ENCODE measurements around the gene RGS3. TPM values are rescaled to one million over a fixed set of nuclear protein-coding genes. Genes with fewer than 3 reads are reported as not detected.

Gene RGS3
- total RNA-seq, 1 donor from 2014 or later = 29.9 TPM

GRCh38 chr9:113645227-113645977 is 181.9 kb downstream of the RGS3 start:
- no peak for DNase-seq (ENCODE audit: extremely low spot score, unreplicated experiment)
- Mint-ChIP-seq H3K27ac (no peak overlapping the region), H3K36me3 (no peaks in the 10 kb centered on the region), H3K4me1 (ENCODE audit: unreplicated experiment) (peaks cover 23% of the 10 kb centered on the region), H3K4me3 (no peak overlapping the region), H3K27me3 (peaks cover 3% of the 10 kb centered on the region), H3K9me3 (no peaks in the 10 kb centered on the region)
- TF ChIP-seq CTCF (conservative IDR thresholded peaks at IDR 0.05) = no peak

DNA sequence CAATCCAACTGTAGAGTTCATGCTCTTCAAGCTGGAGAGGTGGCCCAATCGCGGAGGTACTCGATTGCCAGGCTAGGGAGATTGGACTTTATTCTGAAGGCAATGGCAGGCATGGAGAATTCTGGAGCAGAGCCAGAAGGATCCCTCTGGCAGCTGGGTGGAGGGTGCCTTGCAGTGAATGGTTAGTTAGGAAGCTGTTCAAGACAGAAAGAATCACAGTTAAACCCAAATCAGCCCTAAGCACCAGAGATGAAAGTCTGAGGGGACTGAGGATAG is 182.4 kb downstream of the RGS3 start:
- peaks cover 2% of the 10 kb centered on the region for H3K27me3 Mint-ChIP-seq
- no peak for DNase-seq (ENCODE audit: extremely low spot score, unreplicated experiment)
- no peak overlapping the region for H3K27ac Mint-ChIP-seq
- H3K36me3 Mint-ChIP-seq = no peaks in the 10 kb centered on the region
- H3K4me3 Mint-ChIP-seq = no peak overlapping the region
- TF ChIP-seq CTCF (conservative IDR thresholded peaks at IDR 0.05) = no peak
- H3K4me1 Mint-ChIP-seq (ENCODE audit: unreplicated experiment) = peaks cover 26% of the 10 kb centered on the region
- no peaks in the 10 kb centered on the region for H3K9me3 Mint-ChIP-seq

- no peaks in the 10 kb centered on the region for H3K36me3 Mint-ChIP-seq
- H3K27ac Mint-ChIP-seq = no peak overlapping the region
- H3K9me3 Mint-ChIP-seq = no peaks in the 10 kb centered on the region
- DNase-seq (ENCODE audit: extremely low spot score, unreplicated experiment) = no peak
- H3K4me1 Mint-ChIP-seq (ENCODE audit: unreplicated experiment) = peaks cover 25% of the 10 kb centered on the region
- TF ChIP-seq CTCF (conservative IDR thresholded peaks at IDR 0.05) = no peak
- no peak overlapping the region for H3K4me3 Mint-ChIP-seq
- no peaks in the 10 kb centered on the region for H3K27me3 Mint-ChIP-seq
These were observed 183.0 kb downstream of the RGS3 start for GRCh38 chr9:113646491-113646890.

Other genes with a start within 250 kb of the RGS3 start
- 23.8 and 24.6 TPM in 2 replicates for gene FKBP15, start 242.4 kb upstream of the RGS3 start, total RNA-seq (ENCODE audit: low replicate concordance)
- gene SLC31A1, start 242.2 kb upstream of the RGS3 start, total RNA-seq (ENCODE audit: low replicate concordance) = 31.7 and 45.8 TPM in 2 replicates
- gene CDC26, start 188.2 kb upstream of the RGS3 start, total RNA-seq (ENCODE audit: low replicate concordance) = 33.9 and 34.8 TPM in 2 replicates
- gene PRPF4, start 188.1 kb upstream of the RGS3 start, total RNA-seq (ENCODE audit: low replicate concordance) = 27.2 and 38.0 TPM in 2 replicates
- gene RNF183, start 160.4 kb upstream of the RGS3 start, total RNA-seq (ENCODE audit: low replicate concordance) = 0.77 and 1.0 TPM in 2 replicates
- gene WDR31, start 123.5 kb upstream of the RGS3 start, total RNA-seq (ENCODE audit: low replicate concordance) = 5.0 and 6.7 TPM in 2 replicates
- 9.0 and 22.6 TPM in 2 replicates for gene BSPRY, start 114.2 kb upstream of the RGS3 start, total RNA-seq (ENCODE audit: low replicate concordance)
- 33.9 and 53.1 TPM in 2 replicates for gene HDHD3, start 86.7 kb upstream of the RGS3 start, total RNA-seq (ENCODE audit: low replicate concordance)
- 41.4 and 57.0 TPM in 2 replicates for gene ALAD, start 62.4 kb upstream of the RGS3 start, total RNA-seq (ENCODE audit: low replicate concordance)
- 43.2 and 54.9 TPM in 2 replicates for gene POLE3, start 53.1 kb upstream of the RGS3 start, total RNA-seq (ENCODE audit: low replicate concordance)
- 0.80 and 0.88 TPM in 2 replicates for gene C9orf43, start 53.0 kb upstream of the RGS3 start, total RNA-seq (ENCODE audit: low replicate concordance)